GM19324 (cell line): Measurements from ENCODE around the gene BBS12.
"Not testable (repeated sequence)": the region's sequence is repeated elsewhere in the genome, so short reads cannot be mapped to it uniquely, and the experiment has no call there.

Source experiments
- ATAC-seq: cut with Tn5 transposase; IDR thresholded peaks from one replicate; pipeline ENCODE4 v1.9.1; 2021; ENCODE audit warnings: mild to moderate bottlenecking, moderate library complexity; ENCODE audit not compliant: unreplicated experiment, low FRiP score

The BBS12 gene

DNA sequence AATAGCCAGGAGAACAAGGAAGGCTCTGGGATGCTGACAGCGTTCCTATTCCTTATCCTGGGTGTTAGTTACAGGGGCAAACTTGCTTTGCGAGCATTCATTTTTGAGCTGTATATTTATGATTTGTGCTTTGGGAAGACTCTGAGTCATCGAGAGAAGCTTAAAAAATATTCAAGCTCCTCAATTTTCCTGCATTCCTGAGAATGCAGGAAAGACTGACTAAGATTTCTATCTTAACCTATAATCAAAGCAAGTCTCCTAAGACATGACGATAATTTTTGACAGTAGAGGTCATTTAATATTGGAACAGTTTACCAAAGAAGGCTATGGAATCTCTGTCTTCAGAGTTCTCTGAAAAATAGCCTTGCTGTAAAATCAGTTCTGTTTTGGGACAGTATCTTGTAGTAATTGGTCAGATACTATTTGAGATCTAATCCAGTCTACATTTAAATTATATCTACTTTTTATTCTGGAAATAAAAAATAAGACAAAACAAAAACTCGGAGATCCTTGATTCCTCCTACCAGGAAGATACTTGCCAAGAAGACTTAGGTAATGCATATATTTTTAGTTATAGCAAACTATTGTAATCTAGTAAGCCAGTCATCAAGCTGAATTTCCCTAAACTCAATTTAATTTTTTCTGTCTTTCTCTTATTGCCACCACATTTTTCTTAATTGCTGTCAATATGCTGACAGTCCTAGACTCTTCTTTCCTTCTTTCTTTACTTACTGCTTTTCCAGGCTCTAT is 31.7 kb downstream of the BBS12 start:
- no peak for ATAC-seq

DNA sequence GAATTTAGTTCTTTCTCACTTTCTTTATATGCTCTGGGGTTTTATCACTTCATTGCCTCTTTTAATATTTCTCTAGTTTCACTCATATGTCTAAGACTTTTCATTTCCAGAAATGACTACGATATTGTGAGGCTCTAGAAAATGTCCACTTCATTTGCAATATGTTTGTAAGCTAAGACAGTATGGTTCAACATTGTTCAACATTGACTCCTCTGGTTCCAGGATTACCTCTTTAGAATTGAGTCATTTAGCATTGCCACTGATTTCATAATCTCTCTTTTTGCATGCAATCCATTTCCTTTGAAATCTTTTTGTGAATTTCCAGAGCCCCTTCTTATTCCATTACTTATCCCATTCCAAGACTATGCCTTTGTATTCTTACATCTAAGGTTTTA is 32.3 kb downstream of the BBS12 start:
- ATAC-seq, result no peak

- ATAC-seq, result no peak
These were observed 33.3 kb downstream of the BBS12 start for GRCh38 chr4:122765692-122766352.

DNA sequence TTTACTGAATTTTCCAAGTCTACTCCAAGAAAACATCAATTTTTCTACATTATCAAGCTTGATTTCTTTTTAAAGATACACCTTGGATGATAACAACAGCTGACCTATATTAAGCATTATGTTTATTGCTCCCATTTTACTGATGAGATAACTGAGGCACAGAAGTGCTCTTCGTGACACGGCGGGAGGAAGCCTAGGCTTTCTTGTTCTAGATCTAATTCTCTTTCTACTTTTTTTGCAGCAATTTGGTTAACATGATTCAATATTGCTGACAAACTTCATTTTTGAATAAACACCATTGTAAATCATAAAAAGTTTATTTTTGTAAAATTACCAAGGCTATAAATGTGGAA is 33.8 kb downstream of the BBS12 start:
- ATAC-seq, result no peak

DNA sequence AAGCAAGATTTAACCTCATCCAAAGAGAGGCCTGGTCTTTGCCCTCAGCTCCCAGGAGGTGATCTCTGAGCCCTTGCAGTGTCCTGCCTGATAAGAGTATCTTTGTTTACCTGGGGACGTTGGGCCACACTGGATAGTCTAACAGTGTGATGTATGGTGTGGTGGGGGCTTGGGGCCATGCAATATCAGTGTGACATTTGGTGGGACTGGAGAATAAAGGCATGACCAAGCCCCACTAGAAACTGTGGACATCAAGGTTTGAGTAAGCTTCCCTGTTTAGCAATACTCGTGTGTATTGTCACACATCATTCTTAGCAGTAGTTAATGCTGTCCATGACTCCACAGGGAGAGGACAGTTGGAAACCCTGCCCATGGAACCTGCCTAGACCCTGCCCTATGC is 34.4 kb downstream of the BBS12 start:
- no peak for ATAC-seq

DNA sequence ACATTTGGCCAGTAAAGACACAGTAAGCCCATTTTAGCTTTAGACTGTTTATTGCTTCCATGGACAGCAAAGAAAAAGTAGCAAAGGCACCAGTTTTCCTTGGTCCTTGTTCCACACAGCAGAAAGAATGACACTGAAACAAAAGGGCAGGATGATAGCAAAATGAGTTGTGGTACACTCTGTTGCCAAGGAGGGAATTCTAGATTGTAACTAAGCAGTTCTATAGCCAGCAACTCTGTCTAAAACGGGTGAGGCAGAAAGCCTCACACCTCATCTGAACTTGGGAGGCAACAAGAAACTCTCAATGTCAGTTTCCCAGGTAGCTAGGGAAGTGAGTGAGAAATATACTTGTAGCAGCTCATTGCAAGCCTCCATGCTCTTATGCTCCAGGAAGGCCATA is 39.2 kb downstream of the BBS12 start:
- ATAC-seq, result no peak

GRCh38 chr4:122772311-122772710 is 39.8 kb downstream of the BBS12 start:
- no peak for ATAC-seq

GRCh38 chr4:122772986-122773385 is 40.5 kb downstream of the BBS12 start:
- no peak for ATAC-seq

- no peak for ATAC-seq
These were observed 42.5 kb downstream of the BBS12 start for GRCh38 chr4:122775039-122775438.

DNA sequence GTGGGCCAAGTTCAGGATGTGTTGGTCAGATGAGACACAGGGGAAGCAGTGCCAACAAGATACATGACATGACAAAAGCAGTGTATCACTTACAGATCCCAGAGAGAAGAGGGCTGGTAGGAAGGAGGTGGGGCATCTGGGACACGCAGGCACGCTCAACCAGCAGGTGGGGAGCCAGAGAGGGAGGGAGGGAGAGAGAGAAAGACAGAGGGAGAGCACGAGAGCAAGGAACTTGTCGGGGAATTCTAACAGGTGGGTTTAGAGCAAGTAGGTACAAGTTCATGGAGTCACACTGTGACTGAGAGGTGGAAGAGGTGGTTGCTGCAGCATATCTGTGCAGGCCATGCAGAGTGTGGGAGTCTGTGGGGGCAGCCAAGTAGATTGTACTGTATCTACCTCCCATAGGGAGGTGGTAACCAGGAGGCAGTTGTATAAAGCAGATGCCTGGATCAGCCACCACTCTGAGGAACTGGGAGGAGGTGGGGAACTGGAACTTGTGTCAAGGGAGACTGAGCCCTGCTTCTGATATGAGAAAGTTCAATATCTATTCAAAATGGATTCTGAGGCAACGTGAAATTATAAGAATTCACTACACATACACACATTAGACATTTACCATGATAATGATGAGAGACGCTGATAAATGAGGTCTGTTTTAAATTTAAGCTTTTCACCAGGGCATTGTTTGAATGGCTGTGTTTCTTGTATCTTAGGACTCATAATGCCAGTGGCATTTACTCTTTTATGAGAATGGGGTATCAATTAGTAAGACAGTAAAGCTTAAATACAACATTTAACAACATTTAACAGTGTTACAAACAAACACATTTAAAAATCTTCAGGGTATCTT is 43.7 kb downstream of the BBS12 start:
- no peak for ATAC-seq

GRCh38 chr4:122776916-122777315 is 44.4 kb downstream of the BBS12 start:
- no peak for ATAC-seq

GRCh38 chr4:122777846-122778673 is 45.6 kb downstream of the BBS12 start:
- no peak for ATAC-seq

DNA sequence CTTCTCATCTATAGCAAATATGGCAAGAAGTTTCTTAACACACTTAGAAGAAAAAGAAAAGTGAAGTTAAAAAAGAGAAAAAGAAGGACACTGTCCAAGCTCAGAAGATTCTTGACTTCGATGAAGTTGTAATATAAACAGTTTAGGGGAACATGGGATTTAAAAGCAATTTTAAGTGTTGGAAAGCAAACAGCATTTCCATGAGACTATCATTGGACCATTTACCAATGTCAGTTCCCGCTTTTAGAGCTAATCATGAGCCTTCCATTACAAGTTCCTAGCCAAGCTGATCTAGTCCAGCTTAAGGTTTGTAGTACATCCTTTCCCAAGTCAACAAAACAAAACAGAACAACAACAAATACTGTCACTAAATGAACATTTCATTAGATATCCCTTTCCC is 49.0 kb downstream of the BBS12 start:
- ATAC-seq, result no peak

- no peak for ATAC-seq
These were observed 51.1 kb downstream of the BBS12 start for GRCh38 chr4:122783301-122784215.

GRCh38 chr4:122784261-122784660 is 51.8 kb downstream of the BBS12 start:
- ATAC-seq, result no peak

DNA sequence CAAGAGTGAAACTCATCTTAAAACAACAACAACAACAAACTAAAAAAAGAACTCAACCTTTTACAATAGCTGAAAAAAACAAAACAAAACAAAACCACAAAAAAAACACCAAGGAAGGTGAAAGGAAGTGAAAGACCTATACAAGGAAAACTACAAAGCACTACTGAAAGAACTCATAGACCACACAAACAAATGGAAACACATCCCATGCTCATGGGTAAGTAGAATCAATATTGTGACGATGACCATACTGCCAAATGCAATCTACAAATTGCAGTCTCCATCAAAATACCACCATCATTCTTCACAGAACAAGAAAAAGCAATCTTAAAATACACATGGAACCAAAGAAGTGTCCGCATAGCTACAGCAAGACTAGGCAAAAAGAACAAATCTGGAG is 52.6 kb downstream of the BBS12 start:
- no peak for ATAC-seq

DNA sequence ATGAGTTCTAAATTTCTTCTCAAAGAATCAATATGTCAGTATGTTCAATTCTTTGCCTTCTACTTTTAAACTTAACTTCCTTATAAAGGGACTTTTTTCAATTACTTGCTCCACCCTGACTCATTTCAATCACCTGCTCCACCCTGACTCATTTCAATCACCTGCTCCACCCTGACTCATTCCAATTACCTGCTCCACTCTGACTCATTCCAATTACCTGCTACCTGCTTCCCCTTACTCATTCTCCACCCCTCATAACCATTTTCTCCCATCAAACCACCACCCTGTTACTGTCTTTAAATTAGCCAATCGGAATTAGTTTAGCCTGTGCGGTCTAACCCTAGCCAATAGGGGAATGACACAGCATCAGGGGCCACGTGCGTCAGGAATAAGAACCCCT is 53.8 kb downstream of the BBS12 start:
- not testable (repeated sequence) for ATAC-seq

- not testable (repeated sequence) for ATAC-seq
These were observed 54.4 kb downstream of the BBS12 start for GRCh38 chr4:122786920-122787319.

DNA sequence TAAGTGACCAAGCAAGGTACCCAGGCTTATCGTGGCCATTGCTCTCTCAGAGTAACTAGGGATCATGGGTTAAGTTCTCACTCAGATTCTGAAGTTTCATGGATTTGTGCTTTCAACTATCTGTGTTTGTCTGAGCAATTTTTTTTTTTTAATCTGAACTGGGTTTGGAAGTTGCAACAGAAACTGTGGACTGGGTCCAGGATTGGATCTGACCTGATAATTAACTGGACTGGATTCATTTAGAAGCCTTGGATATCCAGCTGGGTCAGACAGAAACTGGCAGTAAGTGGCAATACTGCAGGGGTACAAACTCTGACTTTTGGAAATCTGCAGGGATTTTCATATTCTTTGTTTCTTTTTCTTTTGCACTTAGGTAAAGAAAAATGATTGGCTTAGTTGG is 55.4 kb downstream of the BBS12 start:
- ATAC-seq, result no peak

- ATAC-seq, result no peak
These were observed 56.4 kb downstream of the BBS12 start for GRCh38 chr4:122788935-122789334.
